H1 (cell line): ENCODE data around the gene CLN5. TPM values are rescaled to one million over a fixed set of nuclear protein-coding genes. Genes with fewer than 3 reads are reported as not detected.

Experiments
- BCL11A ChIP-seq, 2 experiments: IDR thresholded peaks; one replicate each; pipeline ENCODE4 v1.6.1; 2011; ENCODE audit warnings: low read depth in 2 of 2, low read length in 2 of 2, mild to moderate bottlenecking in 2 of 2
- BRCA1 ChIP-seq: IDR thresholded peaks from 2 replicates; pipeline ENCODE4 v1.6.1; 2012; ENCODE audit warnings: low read depth, low read length, improper control_type of control experiment
- CEBPB ChIP-seq: IDR thresholded peaks from 2 replicates; pipeline ENCODE4 v1.6.1; 2012; ENCODE audit warnings: low read depth, low read length
- MAFK ChIP-seq: IDR thresholded peaks from 2 replicates; pipeline ENCODE4 v1.6.1; 2012; ENCODE audit warnings: low read depth, mild to moderate bottlenecking, improper control_type of control experiment, low read length
- polyA plus RNA-seq, 7 experiments: library from polyadenylated mRNA; depleted of rRNA in 3 of 7; stranded (reverse) in 5 of 7; unstranded in 2 of 7; fragments of >200 nt in 5 of 7; fragments of 200-250 nt in 2 of 7; gene quantifications; 1 replicate in 5 of 7; 2 replicates in 1 of 7; 4 replicates in 1 of 7; pipeline versions ENCODE4 v1.2.1 to v1.2.3, GENCODE V29; 2011 to 2013; ENCODE audit warnings: missing spikeins in 2 of 7, mixed read lengths in 2 of 7
- total RNA-seq: library from RNA; stranded (reverse); fragmentation: NEBNext Ultra II Directional; extraction: Animal tissue kit (Norgen Biotek cat#: 25700); gene quantifications from 2 replicates; pipeline ENCODE4 v1.2.1, GENCODE V29; 2021

Gene CLN5
- total and polyA plus RNA-seq, 2 of the 8 experiments (the other 6 are each of a cell fraction or from before 2014, with no cell fraction given): 5.3 to 10.1 TPM

DNA sequence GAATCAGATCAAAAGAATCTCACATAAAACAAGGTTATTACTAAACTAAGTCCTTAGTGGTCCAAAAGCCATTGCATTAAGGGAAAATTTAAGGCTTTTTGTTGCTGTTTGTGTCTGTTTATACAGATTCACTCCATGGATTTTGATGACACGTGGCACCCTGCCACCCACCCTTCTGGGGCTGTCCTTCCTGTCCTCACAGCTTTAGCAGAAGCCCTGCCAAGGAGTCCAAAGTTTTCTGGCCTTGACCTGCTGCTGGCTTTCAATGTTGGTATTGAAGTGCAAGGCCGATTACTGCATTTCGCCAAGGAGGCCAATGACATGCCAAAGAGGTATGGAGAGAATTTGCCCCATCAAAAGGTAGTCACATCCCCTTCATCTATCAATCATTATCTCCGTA lies 36.7 kb upstream of the CLN5 start (continued):
- TF ChIP-seq BCL11A (IDR thresholded peaks at IDR 0.05; ENCODE audit: low read depth in 2 of 2, low read length in 2 of 2) (no peak), CEBPB (no peak), MAFK (no peak), BRCA1 (no peak)
